K562 (cell line): ENCODE measurements around the gene EMC10. TPM values are rescaled to one million over a fixed set of nuclear protein-coding genes. Genes with fewer than 3 reads are reported as not detected.

Experiments
- RERE ChIP-seq: sonication (generic); formaldehyde crosslinking; IDR thresholded peaks from 2 replicates; pipeline ENCODE4 v1.8.0; 2023; ENCODE audit warnings: missing genetic modification reagents, mild to moderate bottlenecking, borderline replicate concordance
- ZNF280A ChIP-seq: fragments of 450-650 bp; IDR thresholded peaks from 2 replicates; pipeline ENCODE4 v1.6.1; 2018; ENCODE audit warnings: mild to moderate bottlenecking, low read depth; ENCODE audit not compliant: partially characterized antibody
- polyA plus RNA-seq, 8 experiments: library from polyadenylated mRNA; depleted of rRNA in 4 of 8; stranded (reverse) in 5 of 8; unstranded in 3 of 8; fragments of >200 nt; fragmentation: Nextera tagmentation in 2 of 8; fragmentation: Illumina TruSeq in 1 of 8; extraction: Ambion mirVana in 2 of 8; extraction: Trizol in 1 of 8; gene quantifications; 2 replicates each; pipeline versions ENCODE4 v1.2.1 to v1.2.3, GENCODE V29; 2011 to 2014; ENCODE audit warnings: inconsistent platforms in 1 of 8, missing spikeins in 1 of 8
- total RNA-seq, 7 experiments: library from RNA; depleted of rRNA in 6 of 7; stranded (reverse); fragments of >200 nt in 6 of 7; fragmentation: Illumina TruSeq in 2 of 7; extraction: Trizol in 2 of 7; gene quantifications; 2 replicates each; pipeline versions ENCODE4 v1.2.1 to v1.2.3, GENCODE V29; 2011 to 2021; ENCODE audit warnings: low replicate concordance in 1 of 7
- TF ChIP-seq, protein P1 (sequence below): sonication (generic); formaldehyde crosslinking; IDR thresholded peaks from 2 replicates; pipeline ENCODE4 v1.8.0; 2023; ENCODE audit warnings: mild to moderate bottlenecking, missing genetic modification reagents
- TF ChIP-seq, protein P2 (sequence below): sonication (generic); formaldehyde crosslinking; IDR thresholded peaks from 2 replicates; pipeline ENCODE4 v1.8.1; 2023; ENCODE audit warnings: mild to moderate bottlenecking, missing genetic modification reagents
- TF ChIP-seq, protein P3 (sequence below), 2 experiments: fragments of 450-650 bp in 1 of 2; sonication (generic) in 1 of 2; formaldehyde crosslinking in 1 of 2; IDR thresholded peaks in 1 of 2; conservative IDR thresholded peaks in 1 of 2; 2 replicates each; pipeline versions ENCODE4 v1.6.1 to v1.8.1; 2016 to 2023; ENCODE audit warnings: mild to moderate bottlenecking in 2 of 2, moderate library complexity in 2 of 2, inconsistent platforms in 1 of 2, missing genetic modification reagents in 1 of 2

EMC10 gene
- total and polyA plus RNA-seq, 9 of the 15 experiments (the other 6 are each of a cell fraction or from before 2014, with no cell fraction given), result 1.4 to 46.0 (median 13.1) TPM

GRCh38 chr19:50486823-50487515, 10.7 kb downstream of the EMC10 start (continued):
- TF ChIP-seq ZNF280A, result peak; percentile 87
- TF ChIP-seq, protein P1, sequence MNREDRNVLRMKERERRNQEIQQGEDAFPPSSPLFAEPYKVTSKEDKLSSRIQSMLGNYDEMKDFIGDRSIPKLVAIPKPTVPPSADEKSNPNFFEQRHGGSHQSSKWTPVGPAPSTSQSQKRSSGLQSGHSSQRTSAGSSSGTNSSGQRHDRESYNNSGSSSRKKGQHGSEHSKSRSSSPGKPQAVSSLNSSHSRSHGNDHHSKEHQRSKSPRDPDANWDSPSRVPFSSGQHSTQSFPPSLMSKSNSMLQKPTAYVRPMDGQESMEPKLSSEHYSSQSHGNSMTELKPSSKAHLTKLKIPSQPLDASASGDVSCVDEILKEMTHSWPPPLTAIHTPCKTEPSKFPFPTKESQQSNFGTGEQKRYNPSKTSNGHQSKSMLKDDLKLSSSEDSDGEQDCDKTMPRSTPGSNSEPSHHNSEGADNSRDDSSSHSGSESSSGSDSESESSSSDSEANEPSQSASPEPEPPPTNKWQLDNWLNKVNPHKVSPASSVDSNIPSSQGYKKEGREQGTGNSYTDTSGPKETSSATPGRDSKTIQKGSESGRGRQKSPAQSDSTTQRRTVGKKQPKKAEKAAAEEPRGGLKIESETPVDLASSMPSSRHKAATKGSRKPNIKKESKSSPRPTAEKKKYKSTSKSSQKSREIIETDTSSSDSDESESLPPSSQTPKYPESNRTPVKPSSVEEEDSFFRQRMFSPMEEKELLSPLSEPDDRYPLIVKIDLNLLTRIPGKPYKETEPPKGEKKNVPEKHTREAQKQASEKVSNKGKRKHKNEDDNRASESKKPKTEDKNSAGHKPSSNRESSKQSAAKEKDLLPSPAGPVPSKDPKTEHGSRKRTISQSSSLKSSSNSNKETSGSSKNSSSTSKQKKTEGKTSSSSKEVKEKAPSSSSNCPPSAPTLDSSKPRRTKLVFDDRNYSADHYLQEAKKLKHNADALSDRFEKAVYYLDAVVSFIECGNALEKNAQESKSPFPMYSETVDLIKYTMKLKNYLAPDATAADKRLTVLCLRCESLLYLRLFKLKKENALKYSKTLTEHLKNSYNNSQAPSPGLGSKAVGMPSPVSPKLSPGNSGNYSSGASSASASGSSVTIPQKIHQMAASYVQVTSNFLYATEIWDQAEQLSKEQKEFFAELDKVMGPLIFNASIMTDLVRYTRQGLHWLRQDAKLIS (CRISPR knock-in tag), result no peak
- TF ChIP-seq, protein P2, sequence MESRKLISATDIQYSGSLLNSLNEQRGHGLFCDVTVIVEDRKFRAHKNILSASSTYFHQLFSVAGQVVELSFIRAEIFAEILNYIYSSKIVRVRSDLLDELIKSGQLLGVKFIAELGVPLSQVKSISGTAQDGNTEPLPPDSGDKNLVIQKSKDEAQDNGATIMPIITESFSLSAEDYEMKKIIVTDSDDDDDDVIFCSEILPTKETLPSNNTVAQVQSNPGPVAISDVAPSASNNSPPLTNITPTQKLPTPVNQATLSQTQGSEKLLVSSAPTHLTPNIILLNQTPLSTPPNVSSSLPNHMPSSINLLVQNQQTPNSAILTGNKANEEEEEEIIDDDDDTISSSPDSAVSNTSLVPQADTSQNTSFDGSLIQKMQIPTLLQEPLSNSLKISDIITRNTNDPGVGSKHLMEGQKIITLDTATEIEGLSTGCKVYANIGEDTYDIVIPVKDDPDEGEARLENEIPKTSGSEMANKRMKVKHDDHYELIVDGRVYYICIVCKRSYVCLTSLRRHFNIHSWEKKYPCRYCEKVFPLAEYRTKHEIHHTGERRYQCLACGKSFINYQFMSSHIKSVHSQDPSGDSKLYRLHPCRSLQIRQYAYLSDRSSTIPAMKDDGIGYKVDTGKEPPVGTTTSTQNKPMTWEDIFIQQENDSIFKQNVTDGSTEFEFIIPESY (CRISPR knock-in tag), result peak; percentile 97
- TF ChIP-seq, protein P3, sequence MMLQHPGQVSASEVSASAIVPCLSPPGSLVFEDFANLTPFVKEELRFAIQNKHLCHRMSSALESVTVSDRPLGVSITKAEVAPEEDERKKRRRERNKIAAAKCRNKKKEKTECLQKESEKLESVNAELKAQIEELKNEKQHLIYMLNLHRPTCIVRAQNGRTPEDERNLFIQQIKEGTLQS (IDR thresholded peaks at IDR 0.05), result peak; percentile 22; the same call in 1 of the 2 replicates
- TF ChIP-seq, protein P3 (CRISPR knock-in tag; conservative IDR thresholded peaks at IDR 0.05), result no peak
- TF ChIP-seq RERE (CRISPR knock-in tag), result no peak
